Measurements from ENCODE around the gene ESPL1.
A peak's percentile ranks its signal among the peaks of the same experiment; 100 is the strongest.

ESPL1 gene

DNA sequence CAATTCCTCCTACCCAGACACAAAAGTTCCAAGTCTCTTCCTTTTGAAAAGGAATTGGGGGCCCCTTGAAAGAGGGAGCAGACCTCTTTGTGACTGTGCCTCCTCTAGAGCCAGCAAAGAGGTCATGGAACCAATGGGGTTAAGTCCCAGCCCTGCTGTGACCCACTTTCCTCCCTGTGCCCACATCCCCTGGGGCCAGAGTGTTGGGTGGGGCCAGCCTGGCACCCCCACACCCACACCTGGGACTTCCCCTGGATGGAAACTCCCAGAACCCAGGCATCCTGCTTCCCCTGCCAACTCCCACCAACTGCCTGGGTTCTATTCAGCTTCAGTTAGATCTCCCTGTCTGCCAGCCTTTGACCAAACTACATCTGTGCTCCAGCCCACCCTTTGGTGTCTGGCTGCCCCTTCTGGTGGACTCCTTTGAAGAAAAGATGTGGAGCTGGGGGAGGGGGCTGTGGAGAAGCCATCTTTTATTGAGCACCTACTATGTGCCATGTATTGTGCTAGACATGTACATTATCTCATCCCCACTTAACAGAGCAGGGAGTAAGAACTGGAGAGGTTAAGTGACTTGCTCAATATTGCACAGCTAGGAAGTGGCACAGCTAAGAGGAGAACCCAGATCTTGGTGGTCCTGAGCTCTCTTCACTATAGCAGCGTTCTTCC, 31.5 kb upstream of the ESPL1 start:
- H3K4me3 ChIP-seq (replicated peaks; ENCODE audit: low read depth, low read length): no peak overlapping the region
- DNase-seq (ENCODE audit: low read depth): no peak
- TF ChIP-seq, protein P1, sequence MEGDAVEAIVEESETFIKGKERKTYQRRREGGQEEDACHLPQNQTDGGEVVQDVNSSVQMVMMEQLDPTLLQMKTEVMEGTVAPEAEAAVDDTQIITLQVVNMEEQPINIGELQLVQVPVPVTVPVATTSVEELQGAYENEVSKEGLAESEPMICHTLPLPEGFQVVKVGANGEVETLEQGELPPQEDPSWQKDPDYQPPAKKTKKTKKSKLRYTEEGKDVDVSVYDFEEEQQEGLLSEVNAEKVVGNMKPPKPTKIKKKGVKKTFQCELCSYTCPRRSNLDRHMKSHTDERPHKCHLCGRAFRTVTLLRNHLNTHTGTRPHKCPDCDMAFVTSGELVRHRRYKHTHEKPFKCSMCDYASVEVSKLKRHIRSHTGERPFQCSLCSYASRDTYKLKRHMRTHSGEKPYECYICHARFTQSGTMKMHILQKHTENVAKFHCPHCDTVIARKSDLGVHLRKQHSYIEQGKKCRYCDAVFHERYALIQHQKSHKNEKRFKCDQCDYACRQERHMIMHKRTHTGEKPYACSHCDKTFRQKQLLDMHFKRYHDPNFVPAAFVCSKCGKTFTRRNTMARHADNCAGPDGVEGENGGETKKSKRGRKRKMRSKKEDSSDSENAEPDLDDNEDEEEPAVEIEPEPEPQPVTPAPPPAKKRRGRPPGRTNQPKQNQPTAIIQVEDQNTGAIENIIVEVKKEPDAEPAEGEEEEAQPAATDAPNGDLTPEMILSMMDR (IDR thresholded peaks at IDR 0.05; ENCODE audit: low read length, missing control alignments): no peak

DNA sequence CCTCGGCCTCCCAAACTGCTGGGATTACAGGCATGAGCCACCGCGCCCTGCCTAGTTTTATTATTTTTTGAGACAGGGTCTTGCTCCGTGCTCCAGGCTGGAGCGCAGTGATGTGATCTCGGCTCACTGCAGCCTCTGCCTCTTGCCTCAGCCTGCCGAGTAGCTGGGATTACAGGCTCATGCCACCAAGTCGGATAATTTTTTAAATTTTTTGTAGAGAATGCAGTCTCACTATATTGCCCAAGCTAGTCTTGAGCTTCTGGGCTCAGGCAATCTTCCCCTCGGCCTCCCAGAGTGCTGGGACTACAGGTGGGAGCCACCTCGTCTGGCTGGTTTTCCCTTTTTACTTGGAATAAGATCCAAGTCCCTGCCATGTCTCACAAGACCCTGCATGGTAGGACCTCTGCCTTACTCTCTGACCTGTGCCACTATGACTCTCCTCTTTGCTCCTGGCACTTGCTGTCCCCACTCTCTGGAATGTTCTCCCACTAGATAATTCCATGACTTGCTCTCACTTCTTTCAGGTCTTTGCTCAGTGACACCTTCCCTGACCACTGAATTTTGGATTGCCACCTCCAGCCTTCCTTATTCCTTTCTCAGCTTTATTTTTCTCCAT, 28.3 kb upstream of the ESPL1 start:
- TF ChIP-seq, protein P1 (IDR thresholded peaks at IDR 0.05; ENCODE audit: low read length, missing control alignments): no peak
- no peak for DNase-seq (ENCODE audit: low read depth)

DNA sequence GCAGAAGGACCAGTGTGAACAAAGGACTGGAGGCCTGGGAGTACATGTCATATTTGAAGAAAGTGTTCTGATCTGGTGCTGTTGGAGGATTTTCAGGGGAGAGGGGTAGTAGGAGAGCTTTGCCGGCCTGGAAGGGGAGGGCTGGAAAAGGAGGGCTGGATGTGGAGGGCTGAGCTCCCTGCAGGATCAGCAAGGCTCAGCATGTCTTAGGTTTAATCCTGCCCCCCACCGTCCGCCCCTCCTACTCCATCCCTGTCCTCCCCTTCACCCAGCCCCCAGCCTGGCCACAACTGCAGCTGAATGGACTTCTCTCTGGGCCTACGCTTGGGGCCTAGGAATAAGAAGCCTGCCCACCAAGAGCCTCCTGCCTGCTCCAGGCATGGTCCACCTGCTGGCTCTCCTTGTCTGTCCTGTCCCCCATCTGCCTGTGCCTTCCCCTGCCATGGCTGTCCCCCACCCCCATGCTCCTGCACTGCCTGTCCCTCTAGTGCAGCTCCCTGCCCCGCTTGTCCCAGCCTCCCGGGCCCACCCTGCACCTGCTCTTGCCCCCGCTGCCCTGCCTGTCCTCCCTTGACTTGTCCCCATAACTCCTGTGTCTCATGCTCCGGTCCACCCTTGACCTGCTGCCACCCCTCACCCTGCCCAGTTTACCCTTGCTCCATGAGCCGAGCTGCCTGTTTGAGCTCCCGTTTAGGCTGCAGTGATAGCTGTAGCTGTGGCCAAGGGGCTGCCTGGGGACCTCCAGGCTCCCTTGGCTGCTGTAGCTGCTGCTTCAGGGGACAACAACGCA, 26.3 kb upstream of the ESPL1 start:
- TF ChIP-seq, protein P1 (IDR thresholded peaks at IDR 0.05; ENCODE audit: low read length, missing control alignments): no peak
- H3K4me3 ChIP-seq (replicated peaks; ENCODE audit: low read depth, low read length): no peak overlapping the region
- no peak for DNase-seq (ENCODE audit: low read depth)

More for the DNA sequence above, 28.3 kb upstream of the ESPL1 start:
- H3K4me3 ChIP-seq (replicated peaks; ENCODE audit: low read depth, low read length): no peak overlapping the region

DNA sequence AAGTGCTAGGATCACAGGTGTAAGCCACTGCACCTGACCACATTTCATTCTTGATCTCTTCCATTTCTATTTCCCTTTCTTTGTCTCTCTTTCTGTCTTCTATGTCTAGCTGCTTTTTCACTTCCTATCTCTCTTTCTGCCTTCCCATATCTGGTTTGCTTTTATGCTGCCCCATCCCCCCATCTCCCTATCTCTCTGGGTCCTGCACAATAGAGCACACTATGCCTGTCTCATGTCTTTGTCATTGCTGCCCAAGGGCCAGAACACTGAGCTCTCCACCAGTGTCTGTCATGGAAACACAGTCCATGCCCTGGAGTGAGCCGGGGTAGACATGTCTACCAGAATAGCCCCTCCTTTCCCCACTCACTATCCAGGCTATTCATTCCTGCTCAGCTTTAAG, 23.8 kb upstream of the ESPL1 start:
- TF ChIP-seq, protein P1 (IDR thresholded peaks at IDR 0.05; ENCODE audit: low read length, missing control alignments): no peak
- no peak overlapping the region for H3K4me3 ChIP-seq (replicated peaks; ENCODE audit: low read depth, low read length)
- DNase-seq (ENCODE audit: low read depth): no peak

DNA sequence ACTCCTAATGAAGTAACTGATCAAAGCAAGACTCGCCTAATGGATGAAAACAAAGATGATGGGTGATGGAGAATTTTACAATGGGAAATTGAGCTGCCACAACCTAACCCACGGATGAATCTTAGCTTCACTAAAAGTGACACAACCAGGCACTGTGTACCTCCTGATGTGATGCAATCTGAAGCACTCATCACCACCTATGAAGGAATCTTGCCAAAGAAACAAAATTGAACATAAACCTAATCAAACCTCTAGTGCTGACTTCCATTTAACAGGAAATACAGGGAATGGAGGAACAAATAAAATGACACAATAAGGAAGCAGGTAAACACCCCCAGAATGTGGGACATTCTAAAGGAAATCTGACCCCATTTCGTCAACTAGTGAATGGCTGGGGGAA, 22.8 kb upstream of the ESPL1 start:
- TF ChIP-seq, protein P1 (IDR thresholded peaks at IDR 0.05; ENCODE audit: low read length, missing control alignments): no peak
- no peak overlapping the region for H3K4me3 ChIP-seq (replicated peaks; ENCODE audit: low read depth, low read length)
- DNase-seq (ENCODE audit: low read depth): no peak

DNA sequence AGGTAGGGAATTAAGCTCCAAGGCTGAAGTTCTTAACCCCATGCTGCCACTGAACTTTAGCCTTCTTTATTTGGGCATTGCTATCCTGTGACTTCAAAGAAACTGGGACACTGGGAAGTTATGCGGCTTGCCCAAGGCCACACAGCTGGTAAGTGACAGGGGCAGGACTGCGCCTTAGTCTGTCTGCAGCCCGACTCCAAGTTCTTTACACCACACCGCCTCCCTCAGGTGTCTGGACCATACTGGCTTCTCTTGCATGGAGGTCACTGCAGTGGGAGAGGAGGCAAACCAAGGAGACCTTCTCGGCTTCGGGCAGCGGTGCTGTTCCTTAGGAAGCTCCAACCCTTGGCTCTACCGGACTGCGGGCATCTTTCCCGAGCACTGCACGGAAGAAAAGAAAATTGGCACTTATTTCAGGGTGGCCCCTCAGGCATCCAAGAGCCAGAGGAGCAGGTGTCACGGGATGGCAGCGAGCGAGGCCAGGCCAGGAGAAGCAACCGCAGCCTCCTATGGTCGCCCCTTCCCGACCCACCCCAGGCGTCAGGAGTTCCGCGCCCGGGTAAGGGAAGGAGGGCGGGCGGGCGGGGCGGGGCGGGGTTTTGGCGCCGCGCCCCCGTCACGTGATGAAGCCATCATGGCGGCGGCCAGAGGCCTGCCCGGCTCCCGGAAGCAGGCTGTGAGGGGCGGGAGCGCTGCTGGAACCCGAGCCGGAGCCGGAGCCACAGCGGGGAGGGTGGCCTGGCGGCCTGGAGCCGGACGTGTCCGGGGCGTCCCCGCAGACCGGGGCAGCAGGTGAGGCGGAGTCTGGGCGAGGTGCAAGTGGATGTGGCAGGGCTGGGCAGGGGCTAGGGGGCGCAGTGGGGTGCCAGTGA, 16.4 kb upstream of the ESPL1 start:
- DNase-seq (ENCODE audit: low read depth): peak; percentile 62
- TF ChIP-seq, protein P1 (IDR thresholded peaks at IDR 0.05; ENCODE audit: low read length, missing control alignments): peak; percentile 36
- peak overlapping the region; percentile 89 for H3K4me3 ChIP-seq (replicated peaks; ENCODE audit: low read depth, low read length)

All from fibroblast of pulmonary artery (primary cell).